Measurements from ENCODE around the gene MGA.

Gene MGA

DNA sequence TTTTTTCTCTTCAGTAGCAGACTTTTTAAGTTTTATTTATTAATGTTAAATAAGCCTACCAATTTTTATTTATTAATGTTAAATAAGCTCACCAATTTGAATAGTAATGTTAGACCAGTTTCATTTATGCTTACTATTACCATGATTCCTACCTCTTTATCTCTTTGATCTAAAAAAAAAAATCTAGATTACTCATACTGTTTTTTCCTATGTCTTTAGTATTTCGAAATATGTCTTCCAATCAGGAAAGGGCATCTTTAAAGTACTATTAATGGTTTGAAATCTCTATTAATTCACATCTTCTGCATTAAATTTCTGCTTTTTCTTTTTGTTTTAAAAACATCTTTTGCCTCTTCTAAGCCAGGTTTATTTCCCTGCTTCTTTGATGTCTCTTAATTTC, 86.6 kb downstream of the MGA start:
- no peak overlapping the region for H3K4me3 ChIP-seq (ENCODE audit: insufficient read depth, low read depth, low read length)
- no peaks in the 10 kb centered on the region for H3K9me3 ChIP-seq (ENCODE audit: control insufficient read depth, low read length)
- no peaks in the 10 kb centered on the region for H3K27me3 ChIP-seq (ENCODE audit: control insufficient read depth, insufficient read depth, low read length, poor library complexity, severe bottlenecking)
- WGBS, 2 experiments, result no CpG with 5 or more reads among the region's 1 CpG
- H3K4me1 ChIP-seq (ENCODE audit: control insufficient read depth, insufficient read depth, low read length), result no peaks in the 10 kb centered on the region
- H3K36me3 ChIP-seq (ENCODE audit: control insufficient read depth, insufficient read depth, low read length), result peaks cover 25% of the 10 kb centered on the region
- no peak overlapping the region for H3K27ac ChIP-seq (ENCODE audit: insufficient read depth, low read depth, low read length, poor library complexity, severe bottlenecking)

DNA sequence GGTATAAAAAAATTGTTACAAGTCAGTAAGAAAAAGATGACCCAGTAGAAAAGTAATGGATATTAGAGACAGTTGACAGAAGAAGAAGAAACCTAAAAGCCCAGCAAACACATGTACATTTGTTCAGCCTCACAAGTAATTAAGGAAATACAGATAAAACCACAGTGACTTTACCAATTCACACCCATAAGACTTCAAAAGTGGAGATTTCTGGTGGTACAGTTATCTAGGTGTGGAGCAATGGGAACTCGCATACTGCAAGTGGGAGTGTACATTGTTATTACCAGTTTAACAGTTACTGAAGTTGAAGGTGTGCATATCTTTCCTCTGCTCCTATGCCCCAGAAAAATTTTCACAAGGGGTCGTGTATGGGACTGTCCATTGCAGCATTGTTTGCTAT, 96.0 kb downstream of the MGA start:
- WGBS, 2 experiments, result 100% methylated on average over 1 to 2 of the region's 2 CpGs
- Histone ChIP-seq H3K9me3 (ENCODE audit: control insufficient read depth, low read length) (no peaks in the 10 kb centered on the region), H3K4me1 (ENCODE audit: control insufficient read depth, insufficient read depth, low read length) (no peaks in the 10 kb centered on the region), H3K36me3 (ENCODE audit: control insufficient read depth, insufficient read depth, low read length) (peaks cover 18% of the 10 kb centered on the region), H3K27ac (ENCODE audit: insufficient read depth, low read depth, low read length, poor library complexity, severe bottlenecking) (no peak overlapping the region), H3K27me3 (ENCODE audit: control insufficient read depth, insufficient read depth, low read length, poor library complexity, severe bottlenecking) (no peaks in the 10 kb centered on the region), H3K4me3 (ENCODE audit: insufficient read depth, low read depth, low read length) (no peak overlapping the region)

DNA sequence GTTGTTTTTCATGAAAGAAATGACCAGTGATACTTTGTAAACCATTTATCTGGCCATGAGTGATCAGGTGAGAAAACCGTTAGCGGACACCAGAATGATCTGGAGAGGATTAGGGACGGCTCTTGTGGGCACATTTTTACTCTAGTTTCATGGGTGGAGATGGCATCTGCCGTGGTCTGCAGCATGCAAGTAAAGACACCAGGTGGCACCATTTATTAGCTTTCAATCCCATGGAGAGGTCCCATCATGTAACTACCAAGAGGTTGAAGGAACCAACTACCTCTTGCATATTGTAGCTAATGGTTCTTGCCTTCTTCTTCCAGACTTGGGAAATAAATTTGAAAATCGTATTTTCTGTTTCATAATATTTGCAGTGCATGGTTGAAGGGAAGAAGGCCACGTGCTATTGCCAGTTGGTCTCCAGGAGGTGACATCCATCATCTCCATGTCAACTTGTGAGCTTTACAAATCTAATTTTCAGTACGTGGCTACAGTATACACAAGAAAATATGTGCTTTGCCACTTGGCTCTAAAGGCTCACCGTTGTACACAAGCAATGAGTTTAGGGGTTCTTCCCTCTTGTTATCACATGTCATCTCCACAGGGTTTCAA, 112.6 kb downstream of the MGA start:
- Histone ChIP-seq H3K27ac (ENCODE audit: insufficient read depth, low read depth, low read length, poor library complexity, severe bottlenecking) (no peak overlapping the region), H3K4me1 (ENCODE audit: control insufficient read depth, insufficient read depth, low read length) (peaks cover 26% of the 10 kb centered on the region), H3K9me3 (ENCODE audit: control insufficient read depth, low read length) (no peaks in the 10 kb centered on the region), H3K36me3 (ENCODE audit: control insufficient read depth, insufficient read depth, low read length) (no peaks in the 10 kb centered on the region), H3K4me3 (ENCODE audit: insufficient read depth, low read depth, low read length) (no peak overlapping the region), H3K27me3 (ENCODE audit: control insufficient read depth, insufficient read depth, low read length, poor library complexity, severe bottlenecking) (no peaks in the 10 kb centered on the region)
- 88 to 91% methylated on average over 8 of the region's 8 CpGs for WGBS, 2 experiments

DNA sequence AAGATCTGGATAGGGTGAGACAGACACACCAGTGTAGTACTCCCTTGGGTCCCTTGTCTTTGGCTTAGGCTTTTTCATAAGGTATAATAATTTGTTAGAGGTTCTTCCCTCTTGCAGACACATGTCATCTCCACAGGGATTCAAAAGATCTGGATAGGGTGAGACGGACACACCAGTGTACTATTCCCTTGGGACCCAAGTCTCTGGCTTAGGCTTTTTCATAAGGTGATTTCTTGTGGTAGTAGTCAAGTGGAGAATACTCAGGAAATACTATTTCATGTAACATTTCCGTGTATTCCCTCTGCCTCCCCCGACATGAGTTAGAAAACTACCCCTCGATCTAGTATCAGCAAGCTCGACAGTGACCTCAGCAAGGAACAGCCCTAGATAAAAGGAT, 113.1 kb downstream of the MGA start:
- no peaks in the 10 kb centered on the region for H3K27me3 ChIP-seq (ENCODE audit: control insufficient read depth, insufficient read depth, low read length, poor library complexity, severe bottlenecking)
- H3K36me3 ChIP-seq (ENCODE audit: control insufficient read depth, insufficient read depth, low read length), result no peaks in the 10 kb centered on the region
- peak overlapping the region; percentile 54 for H3K4me3 ChIP-seq (ENCODE audit: insufficient read depth, low read depth, low read length)
- H3K9me3 ChIP-seq (ENCODE audit: control insufficient read depth, low read length), result no peaks in the 10 kb centered on the region
- WGBS, 2 experiments, result 59 to 68% methylated on average over 5 of the region's 5 CpGs
- peak overlapping the region; percentile 89 for H3K27ac ChIP-seq (ENCODE audit: insufficient read depth, low read depth, low read length, poor library complexity, severe bottlenecking)
- peaks cover 29% of the 10 kb centered on the region for H3K4me1 ChIP-seq (ENCODE audit: control insufficient read depth, insufficient read depth, low read length)

DNA sequence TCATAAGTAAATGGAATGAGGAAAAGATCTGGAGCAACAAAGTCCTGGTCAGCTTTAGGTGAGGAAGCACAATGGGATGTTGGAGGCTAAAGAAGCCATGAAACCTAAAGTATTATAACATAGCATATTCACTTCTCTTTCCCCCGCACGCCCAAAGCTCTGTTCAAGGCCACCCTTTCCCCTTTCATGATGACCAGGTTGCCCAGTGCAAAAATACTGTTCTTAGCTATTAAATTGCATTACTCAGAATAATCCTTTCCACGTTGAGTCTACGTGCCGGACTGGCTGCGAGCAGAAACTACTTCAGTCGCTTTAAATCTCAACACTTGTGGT, 113.5 kb downstream of the MGA start:
- peak overlapping the region; percentile 54 for H3K4me3 ChIP-seq (ENCODE audit: insufficient read depth, low read depth, low read length)
- H3K36me3 ChIP-seq (ENCODE audit: control insufficient read depth, insufficient read depth, low read length), result no peaks in the 10 kb centered on the region
- no peaks in the 10 kb centered on the region for H3K9me3 ChIP-seq (ENCODE audit: control insufficient read depth, low read length)
- H3K4me1 ChIP-seq (ENCODE audit: control insufficient read depth, insufficient read depth, low read length), result peaks cover 31% of the 10 kb centered on the region
- 16% methylated on average over 7 of the region's 7 CpGs for WGBS, 2 experiments
- H3K27me3 ChIP-seq (ENCODE audit: control insufficient read depth, insufficient read depth, low read length, poor library complexity, severe bottlenecking), result no peaks in the 10 kb centered on the region
- H3K27ac ChIP-seq (ENCODE audit: insufficient read depth, low read depth, low read length, poor library complexity, severe bottlenecking), result peak overlapping the region; percentile 89

DNA sequence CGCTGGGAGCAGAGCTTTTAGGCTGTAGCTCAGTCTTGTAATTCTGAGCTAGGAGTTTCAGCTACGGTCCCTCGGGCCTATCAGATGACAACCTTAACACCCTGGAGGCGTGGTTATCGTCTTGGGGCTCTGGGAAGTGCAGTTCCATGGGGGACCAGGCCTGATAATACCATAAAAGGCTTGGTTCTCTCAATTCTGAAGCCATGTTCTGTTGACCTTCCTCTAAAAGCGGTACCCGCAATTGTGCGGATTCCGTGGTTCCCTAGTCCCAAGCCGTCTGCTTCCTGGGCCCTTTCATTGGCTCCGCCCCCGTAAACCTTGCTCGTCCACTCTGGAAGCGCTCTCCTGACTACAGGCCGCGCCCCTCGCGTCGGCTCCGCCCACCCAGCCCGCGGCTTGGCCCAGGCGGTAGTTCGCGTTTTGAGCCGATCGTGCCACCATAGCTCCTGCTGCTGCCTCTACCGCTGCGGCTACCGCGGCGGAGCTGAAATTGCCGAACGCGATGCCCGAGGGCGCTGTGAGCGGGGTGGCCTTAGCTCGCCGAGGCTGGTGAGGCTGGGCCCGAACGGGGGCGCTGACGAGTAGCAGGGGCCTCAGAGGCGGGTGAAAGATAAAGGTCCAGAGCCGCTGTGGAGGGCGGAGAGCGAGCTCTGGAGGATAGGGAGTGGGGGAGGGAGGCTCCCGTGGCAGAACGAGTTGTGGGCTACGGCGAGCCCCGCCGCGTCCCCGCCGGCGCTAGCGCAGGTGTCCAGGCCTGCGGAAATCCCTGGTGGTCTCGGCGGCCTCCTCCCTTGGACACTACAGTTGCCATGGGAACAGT, 114.1 kb downstream of the MGA start, which contains the start of gene MAPKBP1:
MAPKBP1 (plus strand) TSS at position 423 of the 820 bp plus-strand sequence. CDS start 792 bp downstream, outside the sequence.
- H3K9me3 ChIP-seq (ENCODE audit: control insufficient read depth, low read length), result no peaks in the 10 kb centered on the region
- H3K36me3 ChIP-seq (ENCODE audit: control insufficient read depth, insufficient read depth, low read length), result no peaks in the 10 kb centered on the region
- H3K4me3 ChIP-seq (ENCODE audit: insufficient read depth, low read depth, low read length), result peak within 1 kb of the TSS; percentile 54
- H3K27ac ChIP-seq (ENCODE audit: insufficient read depth, low read depth, low read length, poor library complexity, severe bottlenecking), result peak within 1 kb of the TSS; percentile 89
- H3K27me3 ChIP-seq (ENCODE audit: control insufficient read depth, insufficient read depth, low read length, poor library complexity, severe bottlenecking), result no peaks in the 10 kb centered on the region
- peaks cover 31% of the 10 kb centered on the region for H3K4me1 ChIP-seq (ENCODE audit: control insufficient read depth, insufficient read depth, low read length)
- WGBS, 2 experiments, result 0 to 1% methylated on average over 62 of the region's 62 CpGs

DNA sequence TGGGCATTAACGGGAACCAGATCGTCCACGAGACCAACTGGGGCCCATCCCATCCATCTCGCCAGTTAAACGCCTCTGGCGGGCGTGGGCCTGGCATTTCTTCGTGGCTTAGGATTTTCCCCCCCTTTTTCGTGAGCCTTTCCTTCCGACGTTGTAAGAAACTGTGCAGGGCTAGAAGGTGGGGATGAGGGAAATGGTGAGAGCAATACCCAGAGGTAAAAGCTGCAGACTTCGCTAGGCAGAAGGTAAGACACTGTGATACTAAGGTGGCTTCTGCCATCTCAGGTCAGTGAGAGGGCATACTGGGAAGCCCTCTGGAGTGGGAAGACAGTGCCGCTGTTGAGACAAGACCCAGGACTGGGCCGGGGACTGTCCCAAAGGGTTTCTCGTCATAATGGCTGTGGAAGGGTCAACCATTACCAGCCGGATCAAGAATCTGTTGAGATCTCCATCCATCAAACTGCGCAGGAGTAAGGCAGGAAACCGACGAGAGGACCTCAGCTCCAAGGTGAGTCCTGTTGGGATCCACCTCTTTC, 114.7 kb downstream of the MGA start:
- peak overlapping the region; percentile 89 for H3K27ac ChIP-seq (ENCODE audit: insufficient read depth, low read depth, low read length, poor library complexity, severe bottlenecking)
- H3K4me3 ChIP-seq (ENCODE audit: insufficient read depth, low read depth, low read length), result peak overlapping the region; percentile 54
- 24% methylated on average over 19 of the region's 19 CpGs for WGBS, 2 experiments
- peaks cover 33% of the 10 kb centered on the region for H3K4me1 ChIP-seq (ENCODE audit: control insufficient read depth, insufficient read depth, low read length)
- H3K27me3 ChIP-seq (ENCODE audit: control insufficient read depth, insufficient read depth, low read length, poor library complexity, severe bottlenecking), result no peaks in the 10 kb centered on the region
- H3K9me3 ChIP-seq (ENCODE audit: control insufficient read depth, low read length), result no peaks in the 10 kb centered on the region
- no peaks in the 10 kb centered on the region for H3K36me3 ChIP-seq (ENCODE audit: control insufficient read depth, insufficient read depth, low read length)

DNA sequence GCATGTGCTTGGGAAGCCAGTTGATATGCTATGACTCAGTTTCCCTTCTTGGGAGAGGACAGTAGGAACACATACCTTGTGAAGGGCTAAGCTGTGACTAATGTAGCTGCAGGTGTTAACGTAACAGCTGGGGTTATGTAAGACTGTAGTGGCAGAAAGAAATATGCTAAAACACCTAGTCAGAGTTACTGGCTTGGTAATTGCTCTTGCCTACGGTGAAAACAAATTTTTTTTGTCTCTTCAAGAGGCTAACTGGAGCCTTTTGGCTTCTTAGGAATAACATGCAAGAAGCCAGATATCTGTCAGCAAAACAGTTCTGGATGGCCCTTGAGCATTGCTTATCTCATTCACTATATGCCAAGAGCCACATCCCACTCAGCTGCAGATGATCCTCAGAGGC, 115.4 kb downstream of the MGA start:
- no peaks in the 10 kb centered on the region for H3K9me3 ChIP-seq (ENCODE audit: control insufficient read depth, low read length)
- H3K4me1 ChIP-seq (ENCODE audit: control insufficient read depth, insufficient read depth, low read length), result peaks cover 39% of the 10 kb centered on the region
- no peak overlapping the region for H3K27ac ChIP-seq (ENCODE audit: insufficient read depth, low read depth, low read length, poor library complexity, severe bottlenecking)
- H3K4me3 ChIP-seq (ENCODE audit: insufficient read depth, low read depth, low read length), result peak overlapping the region; percentile 54
- no peaks in the 10 kb centered on the region for H3K36me3 ChIP-seq (ENCODE audit: control insufficient read depth, insufficient read depth, low read length)
- WGBS, 2 experiments, result 64 to 67% methylated on average over 2 of the region's 2 CpGs
- H3K27me3 ChIP-seq (ENCODE audit: control insufficient read depth, insufficient read depth, low read length, poor library complexity, severe bottlenecking), result no peaks in the 10 kb centered on the region

DNA sequence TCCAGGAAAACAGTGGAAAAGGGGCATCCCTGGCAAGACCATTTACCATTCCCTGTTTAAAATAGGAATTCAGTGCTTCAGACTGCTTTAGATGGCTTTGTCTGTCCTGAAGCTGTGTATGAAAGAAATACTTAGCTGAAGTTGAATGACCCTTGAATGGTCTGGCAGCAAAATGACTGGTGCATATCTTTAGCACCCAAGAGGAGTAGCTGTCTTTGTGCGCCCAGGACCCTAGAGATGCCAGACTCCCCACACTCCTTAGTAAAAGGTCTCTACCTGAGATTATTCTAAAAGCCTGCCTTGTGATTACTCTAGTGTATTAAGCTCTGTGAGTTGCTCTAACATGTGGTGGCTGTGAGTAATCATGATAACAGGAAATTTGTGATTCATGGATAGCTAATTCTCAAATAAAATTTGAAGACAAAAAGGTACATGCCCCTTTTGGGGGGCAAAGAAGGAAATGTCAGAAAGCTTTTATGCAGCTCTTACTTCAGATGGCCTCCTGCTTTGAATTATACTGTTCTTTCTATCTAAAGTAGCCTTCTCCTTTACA, 117.3 kb downstream of the MGA start:
- Histone ChIP-seq H3K27me3 (ENCODE audit: control insufficient read depth, insufficient read depth, low read length, poor library complexity, severe bottlenecking) (no peaks in the 10 kb centered on the region), H3K36me3 (ENCODE audit: control insufficient read depth, insufficient read depth, low read length) (no peaks in the 10 kb centered on the region), H3K4me3 (ENCODE audit: insufficient read depth, low read depth, low read length) (no peak overlapping the region), H3K4me1 (ENCODE audit: control insufficient read depth, insufficient read depth, low read length) (peaks cover 40% of the 10 kb centered on the region), H3K27ac (ENCODE audit: insufficient read depth, low read depth, low read length, poor library complexity, severe bottlenecking) (no peak overlapping the region), H3K9me3 (ENCODE audit: control insufficient read depth, low read length) (no peaks in the 10 kb centered on the region)
- WGBS, 2 experiments, result 90 to 93% methylated on average over 1 of the region's 1 CpG

DNA sequence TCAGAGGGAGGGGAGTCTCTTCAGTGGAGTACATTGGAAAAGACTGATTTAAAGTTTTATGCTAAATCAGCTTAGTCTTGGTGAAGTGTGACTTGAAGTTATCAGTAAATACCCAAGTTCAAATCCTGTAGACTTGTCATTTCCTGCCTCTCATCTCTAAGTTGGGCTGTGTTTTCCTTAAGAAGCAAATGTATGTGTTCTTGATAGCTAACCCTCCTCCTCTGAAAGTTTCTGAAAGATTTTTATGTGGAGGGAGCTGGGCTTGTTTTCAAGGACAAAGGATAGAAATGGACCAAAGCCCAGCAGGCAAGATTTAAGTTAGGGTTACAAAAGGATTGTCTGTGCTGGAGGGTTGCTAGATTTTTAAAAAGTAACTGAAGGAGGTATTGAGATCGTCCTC, 118.3 kb downstream of the MGA start:
- no peaks in the 10 kb centered on the region for H3K36me3 ChIP-seq (ENCODE audit: control insufficient read depth, insufficient read depth, low read length)
- WGBS, 2 experiments, result 53 to 100% methylated on average over 1 of the region's 1 CpG
- peaks cover 35% of the 10 kb centered on the region for H3K4me1 ChIP-seq (ENCODE audit: control insufficient read depth, insufficient read depth, low read length)
- no peak overlapping the region for H3K4me3 ChIP-seq (ENCODE audit: insufficient read depth, low read depth, low read length)
- H3K9me3 ChIP-seq (ENCODE audit: control insufficient read depth, low read length), result no peaks in the 10 kb centered on the region
- H3K27me3 ChIP-seq (ENCODE audit: control insufficient read depth, insufficient read depth, low read length, poor library complexity, severe bottlenecking), result no peaks in the 10 kb centered on the region
- H3K27ac ChIP-seq (ENCODE audit: insufficient read depth, low read depth, low read length, poor library complexity, severe bottlenecking), result no peak overlapping the region
